HCT116 (cell line): ENCODE data around the gene PGGHG.

Source experiments
- POLR2A ChIP-seq: IDR thresholded peaks from 2 replicates; pipeline ENCODE4 v1.7.0; 2011; ENCODE audit warnings: borderline replicate concordance; ENCODE audit not compliant: insufficient read depth, insufficient read length; ENCODE audit errors: extremely low read depth
- TF ChIP-seq, protein P1 (sequence below): IDR thresholded peaks from 2 replicates; pipeline ENCODE4 v1.6.1; 2012

DNA sequence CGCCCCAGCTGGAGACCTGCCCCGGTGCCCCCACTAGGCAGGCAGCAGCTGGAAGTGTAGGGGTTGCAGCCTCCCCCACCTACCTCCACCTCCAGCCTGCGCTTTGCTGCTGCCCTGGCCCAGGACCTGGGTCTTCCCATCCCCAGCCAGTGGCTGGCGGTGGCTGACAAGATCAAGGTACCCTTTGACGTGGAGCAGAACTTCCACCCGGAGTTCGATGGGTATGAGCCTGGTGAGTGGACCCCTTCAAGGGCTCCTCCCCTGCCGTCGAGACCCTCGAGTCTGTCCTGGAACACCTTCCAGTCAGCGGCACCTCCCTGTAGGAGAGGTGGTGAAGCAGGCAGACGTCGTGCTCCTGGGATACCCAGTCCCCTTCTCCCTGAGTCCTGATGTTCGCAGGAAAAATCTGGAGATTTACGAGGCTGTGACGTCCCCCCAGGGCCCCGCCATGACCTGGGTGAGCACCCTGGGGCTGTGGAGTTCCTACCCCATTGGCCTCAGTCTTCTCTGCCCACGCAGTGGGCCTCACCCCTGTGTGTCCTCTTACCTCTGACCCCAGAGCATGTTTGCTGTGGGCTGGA lies 4.4 kb downstream of the PGGHG start:
- TF ChIP-seq POLR2A: no peak
- TF ChIP-seq, protein P1, sequence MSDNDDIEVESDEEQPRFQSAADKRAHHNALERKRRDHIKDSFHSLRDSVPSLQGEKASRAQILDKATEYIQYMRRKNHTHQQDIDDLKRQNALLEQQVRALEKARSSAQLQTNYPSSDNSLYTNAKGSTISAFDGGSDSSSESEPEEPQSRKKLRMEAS: no peak
